ENCODE measurements around the gene PRAF2.

- TF ChIP-seq CTCF (IDR thresholded peaks at IDR 0.05), result no peak
- no peak for TF ChIP-seq POLR2AphosphoS5 (IDR thresholded peaks at IDR 0.05)
Observed at GRCh38 chrX:49071877-49072711, 1.7 kb downstream of the PRAF2 start.
